Measurements from ENCODE around the gene MRPL10.

GRCh38 chr17:47879028-47879585, 47.8 kb upstream of the MRPL10 start:
- TF ChIP-seq CTCF (IDR thresholded peaks at IDR 0.05; ENCODE audit: control extremely low read depth in 1 of 3, insufficient read depth in 1 of 3, low read depth in 1 of 3, low read length in 3 of 3) (no peak), KDM4A (IDR thresholded peaks at IDR 0.05; ENCODE audit: low read depth, low read length, severe bottlenecking) (no peak), POLR2A (IDR thresholded peaks at IDR 0.05; ENCODE audit: control extremely low read depth in 1 of 2, low read depth in 2 of 2, low read length in 2 of 2) (no peak), CBX5 (IDR thresholded peaks at IDR 0.05; ENCODE audit: low read depth, low read length) (no peak), POLR2AphosphoS5 (IDR thresholded peaks at IDR 0.05; ENCODE audit: low read depth, low read length) (no peak)

Measured in H1 (cell line).